Mesothelial cell of epicardium (in vitro differentiated cells): ENCODE data around the gene ZBTB47. TPM values are rescaled to one million over a fixed set of nuclear protein-coding genes. Genes with fewer than 3 reads are reported as not detected.
A peak's percentile ranks its signal among the peaks of the same experiment; 100 is the strongest.

Source experiments
- DNase-seq, 2 experiments: peaks; one replicate each; pipeline ENCODE4 v3.0.0; 2021; ENCODE audit warnings: low spot score in 2 of 2; ENCODE audit not compliant: unreplicated experiment in 2 of 2
- H3K27ac Mint-ChIP-seq: 2 replicates; pipeline ENCODE4 v1.8.0; 2021; ENCODE audit warnings: mixed read lengths
- H3K27me3 Mint-ChIP-seq: 2 replicates; pipeline ENCODE4 v1.8.0; 2021; ENCODE audit warnings: low read depth, mixed read lengths
- H3K36me3 Mint-ChIP-seq: 2 replicates; pipeline ENCODE4 v1.8.0; 2021; ENCODE audit warnings: mixed read lengths
- H3K4me1 Mint-ChIP-seq: 2 replicates; pipeline ENCODE4 v1.8.0; 2021; ENCODE audit warnings: mixed read lengths
- H3K4me3 Mint-ChIP-seq: 2 replicates; pipeline ENCODE4 v1.8.0; 2021; ENCODE audit warnings: mild to moderate bottlenecking, moderate library complexity, mixed read lengths
- H3K9me3 Mint-ChIP-seq: 2 replicates; pipeline ENCODE4 v1.8.0; 2021; ENCODE audit warnings: mixed read lengths
- total RNA-seq: library from RNA; stranded (reverse); gene quantifications from 3 replicates; pipeline ENCODE4 v1.2.1, GENCODE V29; 2021
- TF ChIP-seq, protein P1 (sequence below): fragments of 200-600 bp; sonication (generic); IDR thresholded peaks from one replicate; pipeline ENCODE4 v1.5.0; 2021; ENCODE audit warnings: antibody characterized with exemption; ENCODE audit not compliant: unreplicated experiment

ZBTB47 gene
- total RNA-seq, 1 donor from 2014 or later, result 23.6 TPM

DNA sequence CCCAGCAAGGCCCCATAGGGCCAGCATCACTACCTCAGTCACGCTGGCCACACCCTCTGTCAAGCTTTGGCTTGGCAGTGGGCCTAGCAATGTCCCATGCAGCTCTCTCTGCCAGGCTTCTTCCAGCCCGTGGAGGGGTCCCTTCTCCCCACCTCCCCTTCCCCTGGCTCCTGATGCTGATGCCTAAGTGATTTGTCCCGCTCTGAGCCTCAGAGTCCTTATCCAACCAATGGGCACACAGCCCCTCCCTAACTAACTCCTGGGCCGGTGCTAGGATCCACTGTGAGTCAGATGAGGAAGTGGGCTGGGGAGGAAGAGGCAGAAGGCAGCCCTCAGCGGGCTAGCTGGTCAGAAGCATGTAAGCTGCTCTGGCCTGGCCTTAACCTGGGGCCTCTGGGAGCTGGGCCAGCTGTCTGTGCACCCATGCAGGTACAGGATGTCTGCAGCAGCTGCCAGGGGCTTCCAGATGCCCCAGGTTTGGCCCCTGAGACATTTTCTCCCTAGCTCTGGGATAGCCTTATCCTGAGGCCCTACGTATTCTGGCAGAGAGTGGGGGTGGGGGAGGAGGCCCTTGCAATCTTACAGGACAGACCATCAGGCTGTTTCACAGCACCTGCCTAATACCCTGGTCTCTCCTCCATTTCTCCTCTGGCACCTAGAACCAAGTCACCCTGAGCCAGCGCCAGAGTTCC lies 740 bp upstream of the ZBTB47 start:
- H3K27me3 Mint-ChIP-seq, result no peaks in the 10 kb centered on the region
- no peaks in the 10 kb centered on the region for H3K9me3 Mint-ChIP-seq
- TF ChIP-seq, protein P1, sequence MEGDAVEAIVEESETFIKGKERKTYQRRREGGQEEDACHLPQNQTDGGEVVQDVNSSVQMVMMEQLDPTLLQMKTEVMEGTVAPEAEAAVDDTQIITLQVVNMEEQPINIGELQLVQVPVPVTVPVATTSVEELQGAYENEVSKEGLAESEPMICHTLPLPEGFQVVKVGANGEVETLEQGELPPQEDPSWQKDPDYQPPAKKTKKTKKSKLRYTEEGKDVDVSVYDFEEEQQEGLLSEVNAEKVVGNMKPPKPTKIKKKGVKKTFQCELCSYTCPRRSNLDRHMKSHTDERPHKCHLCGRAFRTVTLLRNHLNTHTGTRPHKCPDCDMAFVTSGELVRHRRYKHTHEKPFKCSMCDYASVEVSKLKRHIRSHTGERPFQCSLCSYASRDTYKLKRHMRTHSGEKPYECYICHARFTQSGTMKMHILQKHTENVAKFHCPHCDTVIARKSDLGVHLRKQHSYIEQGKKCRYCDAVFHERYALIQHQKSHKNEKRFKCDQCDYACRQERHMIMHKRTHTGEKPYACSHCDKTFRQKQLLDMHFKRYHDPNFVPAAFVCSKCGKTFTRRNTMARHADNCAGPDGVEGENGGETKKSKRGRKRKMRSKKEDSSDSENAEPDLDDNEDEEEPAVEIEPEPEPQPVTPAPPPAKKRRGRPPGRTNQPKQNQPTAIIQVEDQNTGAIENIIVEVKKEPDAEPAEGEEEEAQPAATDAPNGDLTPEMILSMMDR, result no peak
- peak overlapping the region; percentile 93 for H3K27ac Mint-ChIP-seq
- H3K4me1 Mint-ChIP-seq, result peaks cover 34% of the 10 kb centered on the region
- H3K36me3 Mint-ChIP-seq, result peaks cover 8% of the 10 kb centered on the region
- peak overlapping the region; percentile 94 for H3K4me3 Mint-ChIP-seq
- DNase-seq, result no peak

DNA sequence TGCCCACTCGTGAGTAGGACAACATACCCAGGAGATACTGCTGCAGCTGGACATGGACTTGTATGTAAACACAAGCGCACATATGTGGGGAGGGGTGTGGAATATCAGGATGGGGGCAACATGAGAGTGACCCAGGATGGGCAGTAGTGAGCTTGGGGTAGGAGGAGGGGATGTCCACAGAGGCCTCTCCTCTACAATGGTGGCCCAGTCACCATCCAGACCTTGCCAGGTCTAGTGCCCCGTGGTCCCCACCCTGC lies 266 bp upstream of the ZBTB47 start:
- TF ChIP-seq, protein P1, result no peak
- H3K9me3 Mint-ChIP-seq, result no peaks in the 10 kb centered on the region
- DNase-seq, result peak in 1 of 2 experiments; percentile 40
- H3K4me1 Mint-ChIP-seq, result peaks cover 30% of the 10 kb centered on the region
- peak overlapping the region; percentile 93 for H3K27ac Mint-ChIP-seq
- H3K27me3 Mint-ChIP-seq, result no peaks in the 10 kb centered on the region
- H3K4me3 Mint-ChIP-seq, result peak overlapping the region; percentile 94
- H3K36me3 Mint-ChIP-seq, result peaks cover 5% of the 10 kb centered on the region

DNA sequence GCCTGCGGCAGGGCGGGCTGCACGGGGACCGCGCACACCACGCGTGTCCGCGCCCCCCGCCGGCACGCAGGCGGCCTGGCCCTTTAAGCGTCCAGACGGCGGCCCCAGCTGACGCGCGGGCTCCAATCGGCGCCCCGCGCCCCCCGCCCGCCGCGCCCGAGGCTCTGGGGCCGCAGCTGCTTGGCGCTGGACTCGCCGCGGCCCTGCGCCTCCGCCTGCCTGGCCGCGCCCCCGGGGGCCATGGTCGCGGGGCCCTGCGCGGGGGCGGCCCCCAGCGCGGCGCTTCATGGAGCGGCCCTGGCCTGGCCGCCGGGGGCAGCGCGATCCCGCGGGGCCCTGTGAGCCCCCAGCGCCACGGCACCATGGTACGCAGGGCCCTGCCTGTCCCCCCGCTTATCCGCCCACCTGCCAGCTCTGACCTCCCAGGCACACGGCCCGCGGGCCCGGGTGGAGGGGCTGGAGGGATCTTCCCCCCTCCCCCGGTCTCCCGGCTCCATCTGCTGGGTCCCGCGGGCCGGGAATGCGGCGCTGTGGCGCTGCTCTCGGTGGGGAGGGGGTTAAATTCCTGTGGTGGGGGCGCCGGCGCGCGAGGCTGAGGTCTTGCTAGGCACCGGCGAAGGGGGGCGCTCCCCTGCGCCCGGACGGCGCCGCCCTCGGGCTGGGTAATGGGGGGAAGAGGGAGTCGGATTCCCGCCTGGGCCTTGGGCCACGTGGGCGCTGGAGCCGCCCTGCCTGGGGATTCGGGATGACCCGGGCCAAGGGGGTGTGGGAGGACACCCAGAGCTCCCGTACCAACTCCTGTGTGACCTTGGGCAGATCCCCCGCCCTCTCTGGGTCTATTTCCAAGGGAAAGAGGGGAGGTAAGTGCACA lies 1.1 kb downstream of the ZBTB47 start:
- Mint-ChIP-seq H3K36me3 (no peaks in the 10 kb centered on the region), H3K27ac (peak overlapping the region; percentile 25), H3K4me3 (peak overlapping the region; percentile 60), H3K4me1 (peaks cover 30% of the 10 kb centered on the region), H3K27me3 (no peaks in the 10 kb centered on the region), H3K9me3 (no peaks in the 10 kb centered on the region)
- TF ChIP-seq, protein P1, result no peak
- DNase-seq, result peak; percentile 71 to 79

DNA sequence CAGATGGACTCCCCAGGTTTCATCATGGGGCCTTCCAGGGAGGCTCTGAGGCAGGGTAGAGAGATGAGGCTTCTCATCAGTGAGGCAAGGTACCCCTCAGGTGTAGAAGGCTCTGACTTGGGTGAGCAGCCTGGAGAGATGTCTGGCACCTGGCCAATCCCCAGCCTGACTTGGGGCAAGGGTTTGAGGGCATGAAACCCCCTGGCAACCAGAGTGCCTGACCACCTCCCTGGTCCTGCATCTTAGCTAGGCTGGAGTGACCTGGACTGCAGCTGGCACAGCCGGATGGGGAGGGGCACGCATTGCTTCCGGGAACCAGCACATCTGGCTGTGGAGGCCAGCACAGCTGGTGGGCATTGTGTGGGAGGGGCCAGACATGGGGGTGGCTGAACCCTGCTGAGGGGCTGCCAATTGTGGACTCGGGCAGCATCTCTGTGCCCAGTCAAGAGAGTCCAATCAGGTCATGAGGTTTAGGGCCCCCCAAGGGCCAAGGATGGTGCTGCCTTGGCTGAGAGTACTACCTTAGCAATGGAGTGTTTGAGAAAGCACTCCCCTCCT lies 1.9 kb downstream of the ZBTB47 start:
- Mint-ChIP-seq H3K27me3 (no peaks in the 10 kb centered on the region), H3K36me3 (peaks cover 5% of the 10 kb centered on the region), H3K4me1 (peaks cover 30% of the 10 kb centered on the region), H3K27ac (peak overlapping the region; percentile 25), H3K9me3 (no peaks in the 10 kb centered on the region), H3K4me3 (peak overlapping the region; percentile 60)
- TF ChIP-seq, protein P1, result no peak
- peak in 1 of 2 experiments; percentile 44 for DNase-seq

- H3K9me3 Mint-ChIP-seq, result no peaks in the 10 kb centered on the region
- H3K27me3 Mint-ChIP-seq, result no peaks in the 10 kb centered on the region
- peak overlapping the region; percentile 60 for H3K4me3 Mint-ChIP-seq
- peaks cover 8% of the 10 kb centered on the region for H3K36me3 Mint-ChIP-seq
- DNase-seq, result no peak
- TF ChIP-seq, protein P1, result no peak
- H3K4me1 Mint-ChIP-seq, result peaks cover 28% of the 10 kb centered on the region
- H3K27ac Mint-ChIP-seq, result peak overlapping the region; percentile 2
These were observed 2.6 kb downstream of the ZBTB47 start for GRCh38 chr3:42655980-42656679.
